WTC11 (cell line): Measurements from ENCODE around the gene CDH12. TPM values are rescaled to one million over a fixed set of nuclear protein-coding genes. Genes with fewer than 3 reads are reported as not detected.

Experiments used
- ATAC-seq: fragments of 200-7000 bp; cut with Tn5 transposase; 2 replicates; pipeline ENCODE4 v1.10.0; 2021; ENCODE audit warnings: mild to moderate bottlenecking, moderate library complexity
- CTCF ChIA-PET: fragments of 300-600 bp; sonication (Branson Sonifier 250); formaldehyde crosslinking; loops from one replicate; lab custom pipeline; 2021; ENCODE audit warnings: antibody characterized with exemption; lab: Charles Lee
- POLR2A ChIA-PET: fragments of 350-600 bp; sonication (Branson Sonifier 250); formaldehyde crosslinking; loops from one replicate; lab custom pipeline; 2021; ENCODE audit warnings: antibody characterized with exemption; lab: Charles Lee
- DNase-seq: peaks from one replicate; pipeline ENCODE4 v3.0.0; 2021; ENCODE audit warnings: low spot score
- H3K27ac Mint-ChIP-seq: 2 replicates; pipeline ENCODE4 v1.8.0; 2021; ENCODE audit warnings: mixed read lengths
- H3K27me3 Mint-ChIP-seq: 2 replicates; pipeline ENCODE4 v1.8.0; 2021; ENCODE audit warnings: low read depth, mild to moderate bottlenecking, moderate library complexity, mixed read lengths
- H3K36me3 Mint-ChIP-seq: 2 replicates; pipeline ENCODE4 v1.8.0; 2021; ENCODE audit warnings: mixed read lengths
- H3K4me1 Mint-ChIP-seq: 2 replicates; pipeline ENCODE4 v1.8.0; 2022; ENCODE audit warnings: mixed read lengths
- H3K4me3 Mint-ChIP-seq: 2 replicates; pipeline ENCODE4 v1.8.0; 2021; ENCODE audit warnings: mild to moderate bottlenecking, moderate library complexity, mixed read lengths
- H3K9me3 Mint-ChIP-seq: 2 replicates; pipeline ENCODE4 v1.8.0; 2021; ENCODE audit warnings: mixed read lengths
- CBFB ChIP-seq: sonication (generic); formaldehyde crosslinking; IDR thresholded peaks from 2 replicates; pipeline ENCODE4 v1.8.1; 2022; ENCODE audit warnings: mild to moderate bottlenecking, low read depth, missing genetic modification reagents
- MXD4 ChIP-seq: fragments of 250-450 bp; sonication (Bioruptor Pico); IDR thresholded peaks from 2 replicates; pipeline ENCODE4 v1.8.0; 2021; ENCODE audit warnings: mild to moderate bottlenecking, moderate library complexity, borderline replicate concordance
- SMAD4 ChIP-seq: sonication (generic); formaldehyde crosslinking; IDR thresholded peaks from 2 replicates; pipeline ENCODE4 v1.8.0; 2022; ENCODE audit warnings: mild to moderate bottlenecking, missing genetic modification reagents
- TEAD4 ChIP-seq: sonication (generic); formaldehyde crosslinking; IDR thresholded peaks from 2 replicates; pipeline ENCODE4 v1.8.0; 2022; ENCODE audit warnings: mild to moderate bottlenecking, missing genetic modification reagents
- ZNF232 ChIP-seq: sonication (generic); formaldehyde crosslinking; IDR thresholded peaks from 2 replicates; pipeline ENCODE4 v1.8.0; 2022; ENCODE audit warnings: mild to moderate bottlenecking, missing genetic modification reagents
- total RNA-seq: library from RNA; stranded (reverse); gene quantifications from 3 replicates; pipeline ENCODE4 v1.2.3, GENCODE V29; 2021
- TF ChIP-seq, protein P1 (sequence below): sonication (generic); formaldehyde crosslinking; IDR thresholded peaks from 2 replicates; pipeline ENCODE4 v1.8.1; 2022; ENCODE audit warnings: missing genetic modification reagents, borderline replicate concordance
- TF ChIP-seq, protein P2 (sequence below): sonication (generic); formaldehyde crosslinking; IDR thresholded peaks from 2 replicates; pipeline ENCODE4 v1.8.0; 2022; ENCODE audit warnings: mild to moderate bottlenecking, missing genetic modification reagents
- TF ChIP-seq, protein P3 (sequence below): sonication (generic); formaldehyde crosslinking; IDR thresholded peaks from 2 replicates; pipeline ENCODE4 v1.8.0; 2022; ENCODE audit warnings: mild to moderate bottlenecking, missing genetic modification reagents
- TF ChIP-seq, protein P4 (sequence below): sonication (generic); formaldehyde crosslinking; IDR thresholded peaks from 2 replicates; pipeline ENCODE4 v1.8.0; 2023; ENCODE audit warnings: mild to moderate bottlenecking, missing genetic modification reagents
- TF ChIP-seq, protein P5 (sequence below): fragments of 200-600 bp; IDR thresholded peaks from 2 replicates; pipeline ENCODE4 v1.8.0; 2022; ENCODE audit warnings: antibody characterized with exemption

The CDH12 gene
- total RNA-seq, 1 experiment from 2014 or later: not detected

DNA sequence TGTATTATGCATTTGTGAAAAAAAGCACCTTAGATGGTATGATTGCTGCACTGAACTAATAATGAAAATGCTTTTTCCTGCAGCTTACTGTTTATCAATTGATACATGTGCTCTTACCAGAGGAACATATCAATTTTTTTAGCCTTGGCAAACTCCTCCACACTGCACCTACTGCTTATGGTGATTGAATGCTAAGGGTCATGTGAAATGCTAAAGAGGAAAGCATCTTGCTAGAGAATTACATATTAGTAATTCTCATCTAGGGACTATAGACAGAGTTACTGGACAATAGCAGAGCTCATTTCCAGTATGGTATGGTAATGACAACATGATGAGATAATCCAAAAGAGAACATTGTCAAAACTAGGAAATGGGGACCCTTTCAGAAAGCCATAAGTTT lies 817.1 kb downstream of the CDH12 start:
- H3K27ac Mint-ChIP-seq: no peak overlapping the region
- H3K4me1 Mint-ChIP-seq: no peaks in the 10 kb centered on the region
- ATAC-seq: no peak
- DNase-seq: no peak
- peaks cover 3% of the 10 kb centered on the region; the same call in 1 of the 2 replicates for H3K36me3 Mint-ChIP-seq
- peaks cover 13% of the 10 kb centered on the region for H3K9me3 Mint-ChIP-seq
- H3K4me3 Mint-ChIP-seq: no peak overlapping the region
- POLR2A ChIA-PET: no interaction called here
- CTCF ChIA-PET: no interaction called here
- TF ChIP-seq, protein P1, sequence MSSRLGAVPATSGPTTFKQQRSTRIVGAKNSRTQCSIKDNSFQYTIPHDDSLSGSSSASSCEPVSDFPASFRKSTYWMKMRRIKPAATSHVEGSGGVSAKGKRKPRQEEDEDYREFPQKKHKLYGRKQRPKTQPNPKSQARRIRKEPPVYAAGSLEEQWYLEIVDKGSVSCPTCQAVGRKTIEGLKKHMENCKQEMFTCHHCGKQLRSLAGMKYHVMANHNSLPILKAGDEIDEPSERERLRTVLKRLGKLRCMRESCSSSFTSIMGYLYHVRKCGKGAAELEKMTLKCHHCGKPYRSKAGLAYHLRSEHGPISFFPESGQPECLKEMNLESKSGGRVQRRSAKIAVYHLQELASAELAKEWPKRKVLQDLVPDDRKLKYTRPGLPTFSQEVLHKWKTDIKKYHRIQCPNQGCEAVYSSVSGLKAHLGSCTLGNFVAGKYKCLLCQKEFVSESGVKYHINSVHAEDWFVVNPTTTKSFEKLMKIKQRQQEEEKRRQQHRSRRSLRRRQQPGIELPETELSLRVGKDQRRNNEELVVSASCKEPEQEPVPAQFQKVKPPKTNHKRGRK: no peak
- TF ChIP-seq, protein P2, sequence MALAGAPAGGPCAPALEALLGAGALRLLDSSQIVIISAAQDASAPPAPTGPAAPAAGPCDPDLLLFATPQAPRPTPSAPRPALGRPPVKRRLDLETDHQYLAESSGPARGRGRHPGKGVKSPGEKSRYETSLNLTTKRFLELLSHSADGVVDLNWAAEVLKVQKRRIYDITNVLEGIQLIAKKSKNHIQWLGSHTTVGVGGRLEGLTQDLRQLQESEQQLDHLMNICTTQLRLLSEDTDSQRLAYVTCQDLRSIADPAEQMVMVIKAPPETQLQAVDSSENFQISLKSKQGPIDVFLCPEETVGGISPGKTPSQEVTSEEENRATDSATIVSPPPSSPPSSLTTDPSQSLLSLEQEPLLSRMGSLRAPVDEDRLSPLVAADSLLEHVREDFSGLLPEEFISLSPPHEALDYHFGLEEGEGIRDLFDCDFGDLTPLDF (CRISPR knock-in tag): no peak
- TF ChIP-seq TEAD4 (CRISPR knock-in tag) (no peak), MXD4 (CRISPR knock-in tag) (no peak), CBFB (CRISPR knock-in tag) (no peak), ZNF232 (CRISPR knock-in tag) (no peak), SMAD4 (CRISPR knock-in tag) (no peak)
- TF ChIP-seq, protein P3, sequence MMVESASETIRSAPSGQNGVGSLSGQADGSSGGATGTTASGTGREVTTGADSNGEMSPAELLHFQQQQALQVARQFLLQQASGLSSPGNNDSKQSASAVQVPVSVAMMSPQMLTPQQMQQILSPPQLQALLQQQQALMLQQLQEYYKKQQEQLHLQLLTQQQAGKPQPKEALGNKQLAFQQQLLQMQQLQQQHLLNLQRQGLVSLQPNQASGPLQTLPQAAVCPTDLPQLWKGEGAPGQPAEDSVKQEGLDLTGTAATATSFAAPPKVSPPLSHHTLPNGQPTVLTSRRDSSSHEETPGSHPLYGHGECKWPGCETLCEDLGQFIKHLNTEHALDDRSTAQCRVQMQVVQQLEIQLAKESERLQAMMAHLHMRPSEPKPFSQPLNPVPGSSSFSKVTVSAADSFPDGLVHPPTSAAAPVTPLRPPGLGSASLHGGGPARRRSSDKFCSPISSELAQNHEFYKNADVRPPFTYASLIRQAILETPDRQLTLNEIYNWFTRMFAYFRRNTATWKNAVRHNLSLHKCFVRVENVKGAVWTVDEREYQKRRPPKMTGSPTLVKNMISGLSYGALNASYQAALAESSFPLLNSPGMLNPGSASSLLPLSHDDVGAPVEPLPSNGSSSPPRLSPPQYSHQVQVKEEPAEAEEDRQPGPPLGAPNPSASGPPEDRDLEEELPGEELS (CRISPR knock-in tag): no peak
- TF ChIP-seq, protein P4, sequence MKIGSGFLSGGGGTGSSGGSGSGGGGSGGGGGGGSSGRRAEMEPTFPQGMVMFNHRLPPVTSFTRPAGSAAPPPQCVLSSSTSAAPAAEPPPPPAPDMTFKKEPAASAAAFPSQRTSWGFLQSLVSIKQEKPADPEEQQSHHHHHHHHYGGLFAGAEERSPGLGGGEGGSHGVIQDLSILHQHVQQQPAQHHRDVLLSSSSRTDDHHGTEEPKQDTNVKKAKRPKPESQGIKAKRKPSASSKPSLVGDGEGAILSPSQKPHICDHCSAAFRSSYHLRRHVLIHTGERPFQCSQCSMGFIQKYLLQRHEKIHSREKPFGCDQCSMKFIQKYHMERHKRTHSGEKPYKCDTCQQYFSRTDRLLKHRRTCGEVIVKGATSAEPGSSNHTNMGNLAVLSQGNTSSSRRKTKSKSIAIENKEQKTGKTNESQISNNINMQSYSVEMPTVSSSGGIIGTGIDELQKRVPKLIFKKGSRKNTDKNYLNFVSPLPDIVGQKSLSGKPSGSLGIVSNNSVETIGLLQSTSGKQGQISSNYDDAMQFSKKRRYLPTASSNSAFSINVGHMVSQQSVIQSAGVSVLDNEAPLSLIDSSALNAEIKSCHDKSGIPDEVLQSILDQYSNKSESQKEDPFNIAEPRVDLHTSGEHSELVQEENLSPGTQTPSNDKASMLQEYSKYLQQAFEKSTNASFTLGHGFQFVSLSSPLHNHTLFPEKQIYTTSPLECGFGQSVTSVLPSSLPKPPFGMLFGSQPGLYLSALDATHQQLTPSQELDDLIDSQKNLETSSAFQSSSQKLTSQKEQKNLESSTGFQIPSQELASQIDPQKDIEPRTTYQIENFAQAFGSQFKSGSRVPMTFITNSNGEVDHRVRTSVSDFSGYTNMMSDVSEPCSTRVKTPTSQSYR (CRISPR knock-in tag): no peak
- no peaks in the 10 kb centered on the region for H3K27me3 Mint-ChIP-seq

DNA sequence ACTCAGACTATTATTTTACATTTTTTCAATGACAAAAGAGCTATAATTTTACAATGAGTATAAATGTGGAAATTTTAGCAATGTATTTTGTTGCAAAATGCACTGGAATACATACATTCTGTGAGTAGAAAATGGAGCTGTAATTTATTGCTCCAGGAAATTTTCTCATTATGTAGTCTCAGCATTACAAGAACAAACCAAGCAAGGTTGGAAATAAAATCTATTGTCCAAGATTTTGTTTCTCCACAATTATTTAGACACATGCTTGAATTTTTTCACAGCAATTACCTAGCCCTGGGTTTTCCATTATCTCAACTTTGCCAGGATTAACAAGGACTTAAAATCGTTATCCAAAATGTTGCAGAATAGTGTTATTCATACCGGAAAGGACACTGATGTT lies 820.1 kb downstream of the CDH12 start:
- ChIA-PET CTCF (no interaction called here), POLR2A (no interaction called here)
- ATAC-seq: no peak

More for the DNA sequence above, 820.1 kb downstream of the CDH12 start:
- Mint-ChIP-seq H3K9me3 (peaks cover 9% of the 10 kb centered on the region), H3K36me3 (peaks cover 3% of the 10 kb centered on the region; the same call in 1 of the 2 replicates), H3K27ac (no peak overlapping the region), H3K4me1 (no peaks in the 10 kb centered on the region), H3K27me3 (no peaks in the 10 kb centered on the region), H3K4me3 (no peak overlapping the region)
- TF ChIP-seq, protein P2 (CRISPR knock-in tag): no peak
- TF ChIP-seq, protein P5, sequence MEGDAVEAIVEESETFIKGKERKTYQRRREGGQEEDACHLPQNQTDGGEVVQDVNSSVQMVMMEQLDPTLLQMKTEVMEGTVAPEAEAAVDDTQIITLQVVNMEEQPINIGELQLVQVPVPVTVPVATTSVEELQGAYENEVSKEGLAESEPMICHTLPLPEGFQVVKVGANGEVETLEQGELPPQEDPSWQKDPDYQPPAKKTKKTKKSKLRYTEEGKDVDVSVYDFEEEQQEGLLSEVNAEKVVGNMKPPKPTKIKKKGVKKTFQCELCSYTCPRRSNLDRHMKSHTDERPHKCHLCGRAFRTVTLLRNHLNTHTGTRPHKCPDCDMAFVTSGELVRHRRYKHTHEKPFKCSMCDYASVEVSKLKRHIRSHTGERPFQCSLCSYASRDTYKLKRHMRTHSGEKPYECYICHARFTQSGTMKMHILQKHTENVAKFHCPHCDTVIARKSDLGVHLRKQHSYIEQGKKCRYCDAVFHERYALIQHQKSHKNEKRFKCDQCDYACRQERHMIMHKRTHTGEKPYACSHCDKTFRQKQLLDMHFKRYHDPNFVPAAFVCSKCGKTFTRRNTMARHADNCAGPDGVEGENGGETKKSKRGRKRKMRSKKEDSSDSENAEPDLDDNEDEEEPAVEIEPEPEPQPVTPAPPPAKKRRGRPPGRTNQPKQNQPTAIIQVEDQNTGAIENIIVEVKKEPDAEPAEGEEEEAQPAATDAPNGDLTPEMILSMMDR: no peak
- DNase-seq: no peak
